ENCODE results near the gene MAEA. TPM values are rescaled to one million over a fixed set of nuclear protein-coding genes. Genes with fewer than 3 reads are reported as not detected.
"Not testable (repeated sequence)": the region's sequence is repeated elsewhere in the genome, so short reads cannot be mapped to it uniquely, and the experiment has no call there.

MAEA gene
- total and polyA plus RNA-seq, 4 donors: 20.9 to 33.9 (median 29.8) TPM

GRCh38 chr4:1335193-1335883 is 45.6 kb downstream of the MAEA start:
- 83% methylated on average over 4 of the region's 4 CpGs for WGBS

GRCh38 chr4:1336088-1336491 is 46.4 kb downstream of the MAEA start:
- Histone ChIP-seq H3K9ac (ENCODE audit: low read depth in 1 of 2, low read length in 2 of 2) (no peak overlapping the region), H3K9me3 (ENCODE audit: control insufficient read depth in 4 of 4, low read length in 3 of 4) (no peaks in the 10 kb centered on the region), H3K4me1 (ENCODE audit: control insufficient read depth in 4 of 4, insufficient read depth in 4 of 4, low read length in 3 of 4) (no peaks in the 10 kb centered on the region), H3K27me3 (ENCODE audit: control insufficient read depth in 4 of 4, insufficient read depth in 4 of 4, low read length in 3 of 4) (no peaks in the 10 kb centered on the region), H3K36me3 (ENCODE audit: control insufficient read depth in 4 of 4, insufficient read depth in 3 of 4, low read depth in 1 of 4, low read length in 3 of 4) (peaks cover 20 to 67% (median 39%) of the 10 kb centered on the region in 4 donors), H3K27ac (ENCODE audit: low read depth in 1 of 2, low read length in 2 of 2) (peak overlapping the region in 1 of 2 donors; percentile 57), H3K4me3 (ENCODE audit: low read depth in 1 of 3, low read length in 3 of 3) (no peak overlapping the region)
- TF ChIP-seq, protein P1, sequence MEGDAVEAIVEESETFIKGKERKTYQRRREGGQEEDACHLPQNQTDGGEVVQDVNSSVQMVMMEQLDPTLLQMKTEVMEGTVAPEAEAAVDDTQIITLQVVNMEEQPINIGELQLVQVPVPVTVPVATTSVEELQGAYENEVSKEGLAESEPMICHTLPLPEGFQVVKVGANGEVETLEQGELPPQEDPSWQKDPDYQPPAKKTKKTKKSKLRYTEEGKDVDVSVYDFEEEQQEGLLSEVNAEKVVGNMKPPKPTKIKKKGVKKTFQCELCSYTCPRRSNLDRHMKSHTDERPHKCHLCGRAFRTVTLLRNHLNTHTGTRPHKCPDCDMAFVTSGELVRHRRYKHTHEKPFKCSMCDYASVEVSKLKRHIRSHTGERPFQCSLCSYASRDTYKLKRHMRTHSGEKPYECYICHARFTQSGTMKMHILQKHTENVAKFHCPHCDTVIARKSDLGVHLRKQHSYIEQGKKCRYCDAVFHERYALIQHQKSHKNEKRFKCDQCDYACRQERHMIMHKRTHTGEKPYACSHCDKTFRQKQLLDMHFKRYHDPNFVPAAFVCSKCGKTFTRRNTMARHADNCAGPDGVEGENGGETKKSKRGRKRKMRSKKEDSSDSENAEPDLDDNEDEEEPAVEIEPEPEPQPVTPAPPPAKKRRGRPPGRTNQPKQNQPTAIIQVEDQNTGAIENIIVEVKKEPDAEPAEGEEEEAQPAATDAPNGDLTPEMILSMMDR (IDR thresholded peaks at IDR 0.05; ENCODE audit: low read depth, low read length, missing input control): no peak
- TF ChIP-seq MAX (IDR thresholded peaks at IDR 0.05) (no peak), ZBTB33 (IDR thresholded peaks at IDR 0.05) (no peak), TAF1 (conservative IDR thresholded peaks at IDR 0.05) (no peak), JUND (IDR thresholded peaks at IDR 0.05) (no peak)
- no peak for DNase-seq (ENCODE audit: low spot score)
- WGBS: 73% methylated on average over 7 of the region's 7 CpGs

More at GRCh38 chr4:1335193-1335883, 45.6 kb downstream of the MAEA start:
- not testable (repeated sequence) for DNase-seq (ENCODE audit: low spot score); H3K4me1 ChIP-seq (ENCODE audit: control insufficient read depth in 4 of 4, insufficient read depth in 4 of 4, low read length in 3 of 4); H3K9me3 ChIP-seq (ENCODE audit: control insufficient read depth in 4 of 4, low read length in 3 of 4); H3K9ac ChIP-seq (ENCODE audit: low read depth in 1 of 2, low read length in 2 of 2); H3K27me3 ChIP-seq (ENCODE audit: control insufficient read depth in 4 of 4, insufficient read depth in 4 of 4, low read length in 3 of 4); H3K4me3 ChIP-seq (ENCODE audit: low read depth in 1 of 3, low read length in 3 of 3)
- peak overlapping the region in 1 of 2 donors; percentile 33 for H3K27ac ChIP-seq (ENCODE audit: low read depth in 1 of 2, low read length in 2 of 2)
- H3K36me3 ChIP-seq (ENCODE audit: control insufficient read depth in 4 of 4, insufficient read depth in 3 of 4, low read depth in 1 of 4, low read length in 3 of 4): peaks cover 19 to 64% (median 33%) of the 10 kb centered on the region in 4 donors

GRCh38 chr4:1337376-1337831 is 47.7 kb downstream of the MAEA start:
- Histone ChIP-seq H3K9ac (ENCODE audit: low read depth in 1 of 2, low read length in 2 of 2) (no peak overlapping the region), H3K9me3 (ENCODE audit: control insufficient read depth in 4 of 4, low read length in 3 of 4) (no peaks in the 10 kb centered on the region), H3K36me3 (ENCODE audit: control insufficient read depth in 4 of 4, insufficient read depth in 3 of 4, low read depth in 1 of 4, low read length in 3 of 4) (peaks cover 17 to 66% (median 40%) of the 10 kb centered on the region in 4 donors), H3K4me3 (ENCODE audit: low read depth in 1 of 3, low read length in 3 of 3) (no peak overlapping the region), H3K4me1 (ENCODE audit: control insufficient read depth in 4 of 4, insufficient read depth in 4 of 4, low read length in 3 of 4) (no peaks in the 10 kb centered on the region), H3K27ac (ENCODE audit: low read depth in 1 of 2, low read length in 2 of 2) (no peak overlapping the region), H3K27me3 (ENCODE audit: control insufficient read depth in 4 of 4, insufficient read depth in 4 of 4, low read length in 3 of 4) (no peaks in the 10 kb centered on the region)
- TF ChIP-seq MAX (IDR thresholded peaks at IDR 0.05) (no peak), HNF4G (IDR thresholded peaks at IDR 0.05) (no peak), SP1 (IDR thresholded peaks at IDR 0.05) (no peak), RAD21 (IDR thresholded peaks at IDR 0.05) (no peak), ZBTB33 (IDR thresholded peaks at IDR 0.05) (no peak), REST (IDR thresholded peaks at IDR 0.05) (no peak), FOXA2 (IDR thresholded peaks at IDR 0.05) (no peak)
- TF ChIP-seq, protein P1 (IDR thresholded peaks at IDR 0.05; ENCODE audit: low read depth, low read length, missing input control): no peak
- TF ChIP-seq, protein P2, sequence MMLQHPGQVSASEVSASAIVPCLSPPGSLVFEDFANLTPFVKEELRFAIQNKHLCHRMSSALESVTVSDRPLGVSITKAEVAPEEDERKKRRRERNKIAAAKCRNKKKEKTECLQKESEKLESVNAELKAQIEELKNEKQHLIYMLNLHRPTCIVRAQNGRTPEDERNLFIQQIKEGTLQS (IDR thresholded peaks at IDR 0.05): no peak
- DNase-seq (ENCODE audit: low spot score): no peak
- WGBS: 91% methylated on average over 11 of the region's 11 CpGs

Measured in liver (tissue), 9 donors.